Tibial nerve (tissue), 4 donors: ENCODE data around the gene DOK3.
"Not testable (repeated sequence)": the region's sequence is repeated elsewhere in the genome, so short reads cannot be mapped to it uniquely, and the experiment has no call there.

ENCODE experiments used
- CTCF ChIP-seq, 5 experiments: fragments of 200-600 bp in 3 of 5; fragments of 450-650 bp in 2 of 5; sonication (generic) in 3 of 5; IDR thresholded peaks; one replicate each; pipeline ENCODE4 v1.5.1; 2016 to 2019; ENCODE audit warnings: antibody characterized with exemption in 5 of 5, mild to moderate bottlenecking in 3 of 5, moderate library complexity in 2 of 5
- EP300 ChIP-seq, 2 donors: sonication (generic); formaldehyde crosslinking; IDR thresholded peaks; one replicate each; pipeline ENCODE4 v1.6.1; 2017; ENCODE audit warnings: antibody characterized with exemption in 2 of 2, mild to moderate bottlenecking in 1 of 2
- POLR2A ChIP-seq, 2 donors: fragments of 450-650 bp; IDR thresholded peaks; one replicate each; pipeline ENCODE4 v1.6.1; 2017; ENCODE audit warnings: antibody characterized with exemption in 2 of 2, mild to moderate bottlenecking in 2 of 2, moderate library complexity in 2 of 2

GRCh38 chr5:177534433-177534832 lies 24.8 kb upstream of the DOK3 start:
- not testable (repeated sequence) for TF ChIP-seq POLR2A, CTCF, EP300 (IDR thresholded peaks at IDR 0.05)
